ENCODE measurements around the gene ACCSL.

ACCSL gene

DNA sequence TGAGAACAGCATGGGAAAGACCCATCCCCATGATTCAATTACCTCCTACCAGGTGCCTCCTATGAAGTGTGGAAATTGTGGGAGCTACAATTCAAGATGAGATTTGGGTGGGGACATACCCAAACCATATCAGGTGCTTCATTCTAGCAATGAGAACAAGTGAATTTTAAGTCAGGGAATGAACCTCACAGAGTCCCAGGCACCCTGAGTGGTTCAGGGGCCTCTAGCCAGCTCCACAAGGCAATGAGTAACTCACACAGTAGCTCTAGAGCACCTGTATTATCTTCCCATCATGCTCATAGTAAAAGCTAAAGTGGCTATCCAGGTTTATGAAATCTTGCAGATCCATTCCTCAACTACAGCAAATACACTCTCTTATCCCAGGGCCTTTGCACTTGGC is 13.1 kb upstream of the ACCSL start:
- TF ChIP-seq FOXP2 (optimal IDR thresholded peaks at IDR 0.05; ENCODE audit: borderline replicate concordance, extremely low read depth, extremely low read length, insufficient read depth), result no peak
- no peak for TF ChIP-seq TAF1 (IDR thresholded peaks at IDR 0.05; ENCODE audit: borderline replicate concordance, insufficient read depth, low read length)
- no peak for TF ChIP-seq SIN3A (IDR thresholded peaks at IDR 0.05; ENCODE audit: borderline replicate concordance, insufficient read depth, low read length)
- no peak for TF ChIP-seq POLR2AphosphoS5 (IDR thresholded peaks at IDR 0.05; ENCODE audit: low read depth, low read length)
- TF ChIP-seq, protein P1, sequence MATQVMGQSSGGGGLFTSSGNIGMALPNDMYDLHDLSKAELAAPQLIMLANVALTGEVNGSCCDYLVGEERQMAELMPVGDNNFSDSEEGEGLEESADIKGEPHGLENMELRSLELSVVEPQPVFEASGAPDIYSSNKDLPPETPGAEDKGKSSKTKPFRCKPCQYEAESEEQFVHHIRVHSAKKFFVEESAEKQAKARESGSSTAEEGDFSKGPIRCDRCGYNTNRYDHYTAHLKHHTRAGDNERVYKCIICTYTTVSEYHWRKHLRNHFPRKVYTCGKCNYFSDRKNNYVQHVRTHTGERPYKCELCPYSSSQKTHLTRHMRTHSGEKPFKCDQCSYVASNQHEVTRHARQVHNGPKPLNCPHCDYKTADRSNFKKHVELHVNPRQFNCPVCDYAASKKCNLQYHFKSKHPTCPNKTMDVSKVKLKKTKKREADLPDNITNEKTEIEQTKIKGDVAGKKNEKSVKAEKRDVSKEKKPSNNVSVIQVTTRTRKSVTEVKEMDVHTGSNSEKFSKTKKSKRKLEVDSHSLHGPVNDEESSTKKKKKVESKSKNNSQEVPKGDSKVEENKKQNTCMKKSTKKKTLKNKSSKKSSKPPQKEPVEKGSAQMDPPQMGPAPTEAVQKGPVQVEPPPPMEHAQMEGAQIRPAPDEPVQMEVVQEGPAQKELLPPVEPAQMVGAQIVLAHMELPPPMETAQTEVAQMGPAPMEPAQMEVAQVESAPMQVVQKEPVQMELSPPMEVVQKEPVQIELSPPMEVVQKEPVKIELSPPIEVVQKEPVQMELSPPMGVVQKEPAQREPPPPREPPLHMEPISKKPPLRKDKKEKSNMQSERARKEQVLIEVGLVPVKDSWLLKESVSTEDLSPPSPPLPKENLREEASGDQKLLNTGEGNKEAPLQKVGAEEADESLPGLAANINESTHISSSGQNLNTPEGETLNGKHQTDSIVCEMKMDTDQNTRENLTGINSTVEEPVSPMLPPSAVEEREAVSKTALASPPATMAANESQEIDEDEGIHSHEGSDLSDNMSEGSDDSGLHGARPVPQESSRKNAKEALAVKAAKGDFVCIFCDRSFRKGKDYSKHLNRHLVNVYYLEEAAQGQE (IDR thresholded peaks at IDR 0.05; ENCODE audit: insufficient read depth in 1 of 2, low read depth in 2 of 2, low read length in 2 of 2), result no peak

DNA sequence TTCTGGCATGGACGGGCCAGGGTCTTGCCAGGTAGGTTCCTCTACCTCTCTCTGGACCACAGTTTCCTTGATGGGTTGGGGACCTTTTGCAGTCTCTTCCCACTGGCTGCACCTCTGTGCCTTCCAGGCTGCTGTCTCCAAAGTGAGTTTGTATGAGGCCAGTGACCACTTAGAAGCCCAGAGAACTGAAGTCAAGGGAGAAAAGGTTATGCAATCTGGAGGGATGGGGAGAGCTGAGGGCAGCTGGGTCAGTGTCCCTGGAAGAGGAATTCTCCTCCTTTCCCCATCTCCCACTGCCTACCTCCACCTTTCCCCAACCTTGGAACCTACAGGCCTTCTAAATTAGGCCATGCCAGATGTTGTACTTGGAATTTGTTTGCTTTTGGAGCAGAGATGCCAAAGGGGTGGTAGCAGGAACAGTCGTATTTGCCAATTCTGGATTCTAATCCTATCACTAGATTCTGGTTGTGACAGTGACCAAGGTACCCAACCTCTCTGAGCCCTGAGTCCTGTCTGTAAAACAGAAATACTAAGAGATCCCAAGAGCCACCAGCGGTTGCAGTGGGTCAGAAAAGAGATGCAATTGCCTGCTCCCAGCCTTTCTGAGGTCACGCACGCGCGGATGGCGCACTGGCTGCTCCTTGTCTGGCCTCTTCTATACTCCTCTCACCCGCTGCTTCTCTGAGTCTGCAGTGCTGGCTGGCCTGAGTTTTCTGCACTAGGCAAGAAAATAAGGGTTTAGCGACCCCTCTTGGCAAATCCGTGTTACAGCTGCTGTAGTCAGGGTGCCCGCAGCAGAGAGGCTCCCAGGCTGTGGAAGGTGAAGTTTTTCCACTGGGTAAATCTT is 10.7 kb upstream of the ACCSL start:
- TF ChIP-seq TAF1 (IDR thresholded peaks at IDR 0.05; ENCODE audit: borderline replicate concordance, insufficient read depth, low read length) (no peak), FOXP2 (optimal IDR thresholded peaks at IDR 0.05; ENCODE audit: borderline replicate concordance, extremely low read depth, extremely low read length, insufficient read depth) (no peak), POLR2AphosphoS5 (IDR thresholded peaks at IDR 0.05; ENCODE audit: low read depth, low read length) (no peak), SIN3A (IDR thresholded peaks at IDR 0.05; ENCODE audit: borderline replicate concordance, insufficient read depth, low read length) (no peak)
- TF ChIP-seq, protein P1 (IDR thresholded peaks at IDR 0.05; ENCODE audit: insufficient read depth in 1 of 2, low read depth in 2 of 2, low read length in 2 of 2), result no peak

DNA sequence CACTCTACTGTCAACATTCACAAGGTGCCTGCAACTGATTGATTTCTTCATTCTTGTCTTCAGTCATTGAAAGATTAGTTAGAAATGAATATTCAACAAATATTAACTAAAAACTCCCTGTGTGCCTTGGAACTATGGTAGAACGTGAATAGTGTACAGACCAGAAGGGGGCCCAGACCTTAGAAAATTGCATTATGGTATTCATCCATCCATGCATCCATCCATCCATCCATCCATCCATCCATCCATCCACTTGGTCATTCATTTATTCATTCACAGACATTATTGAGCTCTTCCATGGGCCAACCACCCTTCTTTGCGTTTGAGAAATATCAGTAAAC is 10.2 kb upstream of the ACCSL start:
- no peak for TF ChIP-seq SIN3A (IDR thresholded peaks at IDR 0.05; ENCODE audit: borderline replicate concordance, insufficient read depth, low read length)

DNA sequence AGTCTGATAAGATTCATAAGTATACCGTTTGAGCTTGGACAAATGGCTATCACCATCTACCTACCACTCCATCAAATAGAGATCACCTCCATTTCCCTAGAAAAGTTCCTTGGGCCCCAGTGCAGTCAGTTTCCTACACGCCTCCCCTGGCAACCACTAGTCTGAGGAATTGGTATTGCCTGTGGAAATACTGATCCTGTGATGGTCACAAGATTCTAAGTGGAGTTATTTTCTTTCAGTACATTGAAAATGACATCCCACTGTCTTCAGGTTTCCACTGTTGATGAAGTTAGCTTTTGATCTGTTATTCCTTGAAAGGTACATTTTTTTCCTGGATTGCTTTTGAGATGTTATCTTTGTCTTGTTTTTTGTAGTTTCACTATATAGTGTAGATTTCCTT is 4.6 kb upstream of the ACCSL start:
- TF ChIP-seq POLR2AphosphoS5 (IDR thresholded peaks at IDR 0.05; ENCODE audit: low read depth, low read length) (no peak), SIN3A (IDR thresholded peaks at IDR 0.05; ENCODE audit: borderline replicate concordance, insufficient read depth, low read length) (no peak), TAF1 (IDR thresholded peaks at IDR 0.05; ENCODE audit: borderline replicate concordance, insufficient read depth, low read length) (no peak), FOXP2 (optimal IDR thresholded peaks at IDR 0.05; ENCODE audit: borderline replicate concordance, extremely low read depth, extremely low read length, insufficient read depth) (no peak)
- TF ChIP-seq, protein P1 (IDR thresholded peaks at IDR 0.05; ENCODE audit: insufficient read depth in 1 of 2, low read depth in 2 of 2, low read length in 2 of 2), result no peak

DNA sequence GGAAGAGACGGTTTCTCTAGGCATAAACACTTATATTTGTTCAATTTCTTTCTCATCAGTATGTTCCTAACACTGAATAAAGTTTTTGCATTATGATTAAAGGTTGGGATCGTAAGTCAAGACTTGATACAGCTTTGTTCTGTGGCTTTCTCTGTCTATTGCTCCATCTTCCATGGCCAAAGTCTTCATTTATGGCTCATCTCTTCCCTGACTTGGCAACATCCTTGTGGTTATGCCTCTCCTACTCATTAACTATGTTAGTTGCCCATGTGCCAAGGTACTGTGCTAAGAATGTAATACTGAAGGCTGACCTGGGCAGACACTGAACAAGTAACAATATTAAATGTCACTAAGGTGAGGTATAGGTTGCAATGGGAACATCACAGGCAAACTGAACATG is 1.6 kb upstream of the ACCSL start:
- no peak for TF ChIP-seq SIN3A (IDR thresholded peaks at IDR 0.05; ENCODE audit: borderline replicate concordance, insufficient read depth, low read length)
- TF ChIP-seq, protein P1 (IDR thresholded peaks at IDR 0.05; ENCODE audit: insufficient read depth in 1 of 2, low read depth in 2 of 2, low read length in 2 of 2), result no peak
- no peak for TF ChIP-seq FOXP2 (optimal IDR thresholded peaks at IDR 0.05; ENCODE audit: borderline replicate concordance, extremely low read depth, extremely low read length, insufficient read depth)
- no peak for TF ChIP-seq POLR2AphosphoS5 (IDR thresholded peaks at IDR 0.05; ENCODE audit: low read depth, low read length)
- TF ChIP-seq TAF1 (IDR thresholded peaks at IDR 0.05; ENCODE audit: borderline replicate concordance, insufficient read depth, low read length), result no peak

Data from PFSK-1 (cell line).